ENCODE measurements around the gene CD247. TPM values are rescaled to one million over a fixed set of nuclear protein-coding genes. Genes with fewer than 3 reads are reported as not detected.

Gene CD247
- total and polyA plus RNA-seq, 9 of the 15 experiments (the other 6 are each of a cell fraction or from before 2014, with no cell fraction given), result 0.08 to 0.42 (median 0.28) TPM; not detected in 5

DNA sequence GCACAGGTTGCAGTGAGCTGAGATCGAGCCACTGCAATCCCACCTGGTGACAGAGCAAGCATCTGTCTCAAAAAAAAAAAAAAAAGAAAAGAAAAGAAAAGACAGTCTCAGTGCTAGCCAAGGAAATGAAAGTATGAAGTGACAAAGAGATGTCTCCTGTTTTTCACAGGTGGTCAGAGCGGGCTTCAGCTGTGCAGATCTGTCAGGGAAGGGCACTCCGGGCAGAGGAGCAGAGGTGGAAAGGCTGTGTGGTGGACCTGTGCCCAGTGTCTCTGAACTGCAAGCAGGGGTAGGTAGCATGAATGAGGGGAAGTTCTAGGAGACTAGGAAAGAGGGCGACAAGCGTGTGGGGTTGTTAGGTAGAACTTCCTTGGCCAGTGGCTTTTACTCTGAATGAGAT, 67.5 kb downstream of the CD247 start:
- Histone ChIP-seq H3K36me3 (ENCODE audit: control insufficient read depth, insufficient read depth, low read length) (no peaks in the 10 kb centered on the region), H3K9me1 (ENCODE audit: control insufficient read depth, insufficient read depth, low read length) (no peaks in the 10 kb centered on the region), H3K4me2 (ENCODE audit: insufficient read depth, low read length) (no peak overlapping the region), H3K4me3 (no peak overlapping the region), H3K4me1 (replicated peaks in 1 of 2; ENCODE audit: control insufficient read depth in 2 of 2, insufficient read depth in 2 of 2, low read length in 2 of 2) (peaks cover 14 to 17% of the 10 kb centered on the region in 2 experiments), H3K9me3 (replicated peaks; ENCODE audit: control insufficient read depth, insufficient read depth, low read depth, low read length) (no peaks in the 10 kb centered on the region), H4K20me1 (replicated peaks; ENCODE audit: control insufficient read depth, insufficient read depth, low read length) (no peaks in the 10 kb centered on the region; the same call in 1 of the 2 replicates), H2AFZ (ENCODE audit: low read depth, low read length) (no peak overlapping the region), H3K79me2 (ENCODE audit: control insufficient read depth, insufficient read depth, low read length) (no peaks in the 10 kb centered on the region), H3K27me3 (ENCODE audit: control insufficient read depth in 2 of 2, insufficient read depth in 2 of 2, low read length in 2 of 2) (peaks cover 24 to 30% of the 10 kb centered on the region in 2 experiments), H3K9ac (ENCODE audit: insufficient read depth in 1 of 2, low read depth in 2 of 2, low read length in 2 of 2) (no peak overlapping the region), H3K27ac (ENCODE audit: extremely low read depth, low read depth, low read length) (no peak overlapping the region)
- no peak for DNase-seq (ENCODE audit: extremely low read depth in 1 of 4, low spot score in 3 of 4)
- CTCF ChIA-PET (ENCODE audit: low intra/inter-chr PET ratio), result no interaction called here
- no peak for FAIRE-seq
- no TSS peak for BruUV-seq (replicated peaks)
- WGBS (ENCODE audit: insufficient coverage, low coverage, missing lambda C conversion rate), result 43% methylated on average over 5 of the region's 5 CpGs
- intact Hi-C loops (cut with micrococcal nuclease), result no loop called here
- no peak for ATAC-seq
- in situ Hi-C loops (cut with MboI), result no loop called here
- POLR2A ChIA-PET, result interaction anchor here (1.1 to 1.7 kb wide), 2 partner anchors 15 to 98 kb away, joined by 4 to 5 read pairs; no protein-coding TSS in a partner anchor
- TF ChIP-seq, protein P1, sequence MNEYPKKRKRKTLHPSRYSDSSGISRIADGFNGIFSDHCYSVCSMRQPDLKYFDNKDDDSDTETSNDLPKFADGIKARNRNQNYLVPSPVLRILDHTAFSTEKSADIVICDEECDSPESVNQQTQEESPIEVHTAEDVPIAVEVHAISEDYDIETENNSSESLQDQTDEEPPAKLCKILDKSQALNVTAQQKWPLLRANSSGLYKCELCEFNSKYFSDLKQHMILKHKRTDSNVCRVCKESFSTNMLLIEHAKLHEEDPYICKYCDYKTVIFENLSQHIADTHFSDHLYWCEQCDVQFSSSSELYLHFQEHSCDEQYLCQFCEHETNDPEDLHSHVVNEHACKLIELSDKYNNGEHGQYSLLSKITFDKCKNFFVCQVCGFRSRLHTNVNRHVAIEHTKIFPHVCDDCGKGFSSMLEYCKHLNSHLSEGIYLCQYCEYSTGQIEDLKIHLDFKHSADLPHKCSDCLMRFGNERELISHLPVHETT (CRISPR knock-in tag; conservative IDR thresholded peaks at IDR 0.05 in 1 of 2, IDR thresholded peaks at IDR 0.05 in 1 of 2), result no peak
- TF ChIP-seq ZMIZ1 (IDR thresholded peaks at IDR 0.05; ENCODE audit: low read depth in 2 of 2, low read length in 2 of 2) (no peak), E2F3 (CRISPR knock-in tag; IDR thresholded peaks at IDR 0.05) (no peak), ZNF699 (CRISPR knock-in tag; IDR thresholded peaks at IDR 0.05; ENCODE audit: insufficient replicate concordance) (no peak), CUX1 (CRISPR knock-in tag; IDR thresholded peaks at IDR 0.05) (no peak), PPARD (CRISPR knock-in tag; IDR thresholded peaks at IDR 0.05) (no peak), ZFP36 (IDR thresholded peaks at IDR 0.05; ENCODE audit: low read depth, low read length, partially characterized antibody) (no peak), ZNF764 (CRISPR knock-in tag; IDR thresholded peaks at IDR 0.05; ENCODE audit: low read depth) (no peak), USF1 (CRISPR knock-in tag; IDR thresholded peaks at IDR 0.05) (no peak), ZNF134 (CRISPR knock-in tag; conservative IDR thresholded peaks at IDR 0.05) (no peak), POLR2H (tag; IDR thresholded peaks at IDR 0.05; ENCODE audit: low read depth) (no peak)
